ES-I3 (cell line): ENCODE results near the gene KLHL3.

Source experiments
- H3K36me3 ChIP-seq: 2 replicates; pipeline ENCODE4 v1.6.1; 2013; ENCODE audit warnings: mild to moderate bottlenecking, low read length, control low read depth, moderate library complexity; ENCODE audit not compliant: insufficient read depth
- H3K4me1 ChIP-seq: 2 replicates; pipeline ENCODE4 v1.6.1; 2013; ENCODE audit warnings: mild to moderate bottlenecking, control low read depth, low read length; ENCODE audit not compliant: insufficient read depth
- H3K9ac ChIP-seq: 2 replicates; pipeline ENCODE4 v1.6.1; 2013; ENCODE audit warnings: low read depth, mild to moderate bottlenecking, low read length, moderate library complexity
- H3K9me3 ChIP-seq: 2 replicates; pipeline ENCODE4 v1.6.1; 2013; ENCODE audit warnings: mild to moderate bottlenecking, low read length, moderate library complexity; ENCODE audit not compliant: control insufficient read depth, insufficient read depth

Gene KLHL3

GRCh38 chr5:137617528-137618205 lies 118.2 kb downstream of the KLHL3 start:
- Histone ChIP-seq H3K9me3 (no peaks in the 10 kb centered on the region), H3K4me1 (no peaks in the 10 kb centered on the region), H3K36me3 (no peaks in the 10 kb centered on the region), H3K9ac (no peak overlapping the region)

GRCh38 chr5:137616046-137616445 lies 119.8 kb downstream of the KLHL3 start:
- H3K36me3 ChIP-seq, result no peaks in the 10 kb centered on the region
- H3K9me3 ChIP-seq, result no peaks in the 10 kb centered on the region

GRCh38 chr5:137615171-137615775 lies 120.6 kb downstream of the KLHL3 start:
- Histone ChIP-seq H3K4me1 (no peaks in the 10 kb centered on the region), H3K36me3 (no peaks in the 10 kb centered on the region), H3K9me3 (no peaks in the 10 kb centered on the region), H3K9ac (no peak overlapping the region)

More at GRCh38 chr5:137616046-137616445, 119.8 kb downstream of the KLHL3 start:
- no peaks in the 10 kb centered on the region for H3K4me1 ChIP-seq
- H3K9ac ChIP-seq, result no peak overlapping the region

DNA sequence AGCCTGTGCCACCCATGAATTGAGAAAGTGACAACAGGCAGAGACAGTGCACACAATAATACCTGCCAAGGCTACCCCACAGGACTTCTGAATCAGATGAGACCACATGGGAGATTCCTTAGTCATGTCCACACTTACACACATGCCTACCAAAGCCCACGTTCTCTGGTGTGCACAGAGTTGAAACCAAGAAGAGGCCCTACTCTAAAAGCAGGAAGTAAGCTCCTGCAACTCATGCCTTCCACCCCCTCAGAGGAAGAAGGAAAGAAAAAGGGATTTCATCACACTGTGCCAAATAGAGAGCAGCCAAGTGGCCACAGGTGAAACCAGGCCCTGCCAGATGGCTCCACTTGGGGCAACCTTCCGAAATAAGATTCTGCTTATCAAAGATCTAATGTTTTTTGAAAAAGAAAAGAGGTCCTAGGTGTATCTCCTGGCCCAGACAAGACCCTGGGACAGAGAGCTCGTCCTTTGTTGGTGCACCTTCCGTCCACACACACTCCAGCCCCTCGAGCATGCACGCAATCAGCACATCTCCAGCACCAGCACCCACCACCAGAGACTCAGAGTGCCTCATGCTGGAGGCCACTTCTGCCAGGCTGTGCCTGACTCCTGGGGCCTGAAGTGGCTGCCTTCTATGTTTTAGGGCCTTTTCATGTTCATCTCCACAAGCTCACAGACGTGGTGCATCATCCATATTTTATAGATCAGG lies 122.2 kb downstream of the KLHL3 start:
- Histone ChIP-seq H3K9ac (no peak overlapping the region), H3K4me1 (no peaks in the 10 kb centered on the region), H3K36me3 (no peaks in the 10 kb centered on the region), H3K9me3 (no peaks in the 10 kb centered on the region)

DNA sequence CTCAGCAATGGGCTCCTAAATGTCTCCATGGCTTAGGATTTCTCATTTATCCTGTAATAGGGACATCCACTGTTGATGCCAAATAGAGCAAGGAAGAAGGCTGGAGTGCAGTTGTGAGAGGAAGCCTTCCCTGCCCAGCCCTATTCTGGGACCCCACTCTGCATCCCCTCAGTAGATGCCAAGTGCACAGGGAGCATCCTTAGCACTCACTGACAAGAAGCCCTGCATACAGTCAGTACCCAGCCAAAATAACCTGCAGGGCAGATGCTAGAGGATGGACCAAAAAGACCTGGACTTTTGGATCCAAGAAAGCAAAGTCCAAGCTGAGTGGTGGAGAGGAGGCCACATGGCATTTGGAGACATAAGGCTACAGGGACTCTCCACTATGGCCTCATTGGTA lies 123.3 kb downstream of the KLHL3 start:
- no peak overlapping the region for H3K9ac ChIP-seq
- H3K36me3 ChIP-seq, result no peaks in the 10 kb centered on the region
- H3K4me1 ChIP-seq, result no peaks in the 10 kb centered on the region
- no peaks in the 10 kb centered on the region for H3K9me3 ChIP-seq

- no peaks in the 10 kb centered on the region for H3K4me1 ChIP-seq
- no peaks in the 10 kb centered on the region for H3K9me3 ChIP-seq
- H3K9ac ChIP-seq, result no peak overlapping the region
- H3K36me3 ChIP-seq, result no peaks in the 10 kb centered on the region
These were observed 124.0 kb downstream of the KLHL3 start for GRCh38 chr5:137611794-137612435.

DNA sequence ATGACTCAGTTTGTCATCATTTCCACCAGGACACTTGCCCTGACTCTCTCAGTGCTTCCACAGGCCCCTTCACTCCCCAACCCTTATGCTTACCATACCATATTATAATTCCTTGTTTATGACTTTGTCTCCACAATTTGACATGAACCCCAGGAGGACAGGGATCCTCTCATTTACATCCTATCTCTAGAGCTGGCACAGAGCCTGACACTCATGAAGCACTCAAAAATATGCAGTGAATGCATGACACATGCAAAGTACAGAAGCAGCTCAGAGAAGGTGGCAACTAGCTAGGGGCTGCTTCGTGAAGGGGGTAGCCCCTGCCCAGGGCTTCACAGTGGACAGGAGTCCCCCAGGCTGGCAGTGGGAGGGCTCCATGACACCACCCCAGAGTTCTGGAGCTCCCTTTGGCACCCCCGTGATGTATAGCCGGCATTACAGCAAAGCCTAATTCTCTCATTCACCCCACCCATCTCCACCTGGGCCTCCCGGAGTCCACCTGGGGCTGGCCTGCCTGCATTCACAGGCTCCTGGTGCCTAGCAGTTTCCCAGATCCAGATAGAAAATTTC lies 124.8 kb downstream of the KLHL3 start:
- no peaks in the 10 kb centered on the region for H3K36me3 ChIP-seq
- H3K9ac ChIP-seq, result no peak overlapping the region
- H3K4me1 ChIP-seq, result no peaks in the 10 kb centered on the region
- no peaks in the 10 kb centered on the region for H3K9me3 ChIP-seq

GRCh38 chr5:137610598-137610997 lies 125.3 kb downstream of the KLHL3 start:
- Histone ChIP-seq H3K4me1 (no peaks in the 10 kb centered on the region), H3K9me3 (no peaks in the 10 kb centered on the region), H3K9ac (no peak overlapping the region), H3K36me3 (no peaks in the 10 kb centered on the region)

DNA sequence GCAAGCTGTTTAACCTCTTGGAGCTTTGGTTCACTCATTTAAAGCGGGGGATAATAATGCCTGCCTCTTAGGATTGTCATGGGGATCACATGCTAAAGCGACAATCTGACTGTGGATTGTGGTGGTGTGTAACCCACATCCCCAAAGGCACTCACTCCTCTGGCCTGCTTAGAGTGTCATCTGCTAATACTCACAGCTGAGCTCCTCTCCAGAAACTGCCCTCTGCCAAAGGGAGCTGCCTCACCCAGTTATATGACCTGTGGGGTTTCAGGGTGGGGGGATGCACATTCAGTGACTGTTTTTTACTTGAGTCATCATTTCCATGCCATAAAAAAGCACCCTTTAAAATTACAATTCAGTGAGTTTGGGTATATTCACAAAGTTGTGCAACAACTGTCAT lies 126.8 kb downstream of the KLHL3 start:
- Histone ChIP-seq H3K9me3 (no peaks in the 10 kb centered on the region), H3K9ac (no peak overlapping the region), H3K36me3 (no peaks in the 10 kb centered on the region), H3K4me1 (no peaks in the 10 kb centered on the region)

DNA sequence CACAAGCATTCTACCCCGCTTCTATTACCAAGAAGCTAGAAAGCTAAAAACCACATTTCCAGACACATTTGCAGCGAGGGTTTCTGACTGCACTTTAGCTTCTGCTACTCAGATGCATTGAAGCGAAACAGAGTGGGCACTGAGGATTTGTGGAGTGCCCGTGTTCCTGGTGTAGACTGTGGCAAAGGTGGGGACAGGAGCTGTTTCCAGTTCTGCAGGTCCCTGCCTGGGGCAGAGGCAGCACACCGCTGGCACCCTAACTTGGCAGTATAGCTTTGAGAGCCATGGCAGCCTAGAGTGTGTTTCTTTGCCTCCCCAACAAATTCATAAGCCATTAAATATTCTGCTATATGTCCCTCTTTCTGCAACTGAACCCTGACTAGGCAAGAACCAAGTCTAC lies 128.1 kb downstream of the KLHL3 start:
- Histone ChIP-seq H3K4me1 (no peaks in the 10 kb centered on the region), H3K9me3 (no peaks in the 10 kb centered on the region), H3K9ac (no peak overlapping the region), H3K36me3 (no peaks in the 10 kb centered on the region)

DNA sequence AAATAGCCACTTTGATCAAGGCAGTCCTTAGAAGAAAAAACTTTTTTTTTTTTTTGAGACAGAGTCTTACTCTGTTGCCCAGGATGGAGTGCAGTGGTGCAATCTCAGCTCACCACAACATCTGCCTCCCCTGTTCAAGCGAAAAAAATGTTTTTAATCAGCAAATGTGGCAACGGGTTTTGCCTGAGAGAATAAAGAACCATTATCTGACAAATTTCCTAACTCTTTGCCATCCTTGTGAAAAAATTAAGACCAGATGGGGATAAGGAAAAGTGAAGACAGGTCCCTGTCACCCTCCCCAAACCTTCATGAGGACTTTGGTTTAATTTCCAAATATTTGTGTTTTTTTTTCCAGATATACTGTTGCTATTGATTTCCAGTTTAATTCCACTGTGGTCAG lies 129.5 kb downstream of the KLHL3 start:
- Histone ChIP-seq H3K4me1 (no peaks in the 10 kb centered on the region), H3K36me3 (no peaks in the 10 kb centered on the region), H3K9ac (no peak overlapping the region), H3K9me3 (no peaks in the 10 kb centered on the region)

DNA sequence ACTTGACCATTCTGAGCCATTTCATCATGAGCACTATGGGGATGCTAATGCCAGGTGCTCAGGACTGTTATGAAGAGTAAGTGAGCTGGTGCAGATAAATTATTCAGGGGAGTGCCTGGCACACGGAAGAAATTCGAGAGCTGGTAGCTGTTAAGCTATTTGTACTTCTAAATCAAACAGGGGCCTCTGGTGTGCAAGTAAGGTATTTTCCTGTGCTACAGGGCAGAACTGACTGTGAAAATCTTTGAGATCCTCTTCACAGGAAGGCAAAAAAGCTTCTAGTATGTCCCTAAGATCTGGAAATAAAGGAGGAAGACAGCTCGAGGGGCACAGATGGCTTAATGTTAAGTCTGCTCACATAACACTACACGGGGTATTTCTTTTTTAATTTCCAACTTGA lies 130.5 kb downstream of the KLHL3 start:
- Histone ChIP-seq H3K4me1 (no peaks in the 10 kb centered on the region), H3K36me3 (no peaks in the 10 kb centered on the region), H3K9ac (no peak overlapping the region), H3K9me3 (no peaks in the 10 kb centered on the region)

- H3K9me3 ChIP-seq, result no peaks in the 10 kb centered on the region
- no peaks in the 10 kb centered on the region for H3K4me1 ChIP-seq
- H3K9ac ChIP-seq, result no peak overlapping the region
- no peaks in the 10 kb centered on the region for H3K36me3 ChIP-seq
These were observed 131.4 kb downstream of the KLHL3 start for GRCh38 chr5:137604348-137605095.

- H3K36me3 ChIP-seq, result no peaks in the 10 kb centered on the region
- no peak overlapping the region for H3K9ac ChIP-seq
- H3K4me1 ChIP-seq, result no peaks in the 10 kb centered on the region
- no peaks in the 10 kb centered on the region for H3K9me3 ChIP-seq
These were observed 132.0 kb downstream of the KLHL3 start for GRCh38 chr5:137603891-137604290.
